Germinal center (tissue), 1 donor: Measurements from ENCODE around the gene ARPP21.

Source experiments
- DNase-seq: peaks from one replicate; pipeline ENCODE4 v3.0.0; 2012; ENCODE audit warnings: mixed read lengths, low spot score

ARPP21 gene

DNA sequence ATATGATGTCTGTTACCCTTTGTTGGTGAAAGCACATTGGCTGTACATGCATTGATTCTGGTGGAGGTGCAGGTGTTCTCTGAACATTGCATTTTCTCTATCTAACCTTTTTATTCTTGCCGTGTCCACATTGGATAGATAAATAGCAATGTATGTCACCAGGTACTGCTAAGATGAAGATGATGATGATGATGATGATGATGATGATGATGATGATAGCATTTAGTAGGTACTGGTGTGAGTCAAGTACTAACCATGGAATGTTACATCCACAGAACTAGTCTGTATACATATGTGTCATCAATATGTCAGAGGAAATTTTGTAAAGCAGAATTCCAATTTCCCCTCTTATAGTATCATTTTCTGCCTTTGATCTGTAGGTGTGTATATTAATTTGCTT is 36.3 kb downstream of the ARPP21 start:
- no peak for DNase-seq

DNA sequence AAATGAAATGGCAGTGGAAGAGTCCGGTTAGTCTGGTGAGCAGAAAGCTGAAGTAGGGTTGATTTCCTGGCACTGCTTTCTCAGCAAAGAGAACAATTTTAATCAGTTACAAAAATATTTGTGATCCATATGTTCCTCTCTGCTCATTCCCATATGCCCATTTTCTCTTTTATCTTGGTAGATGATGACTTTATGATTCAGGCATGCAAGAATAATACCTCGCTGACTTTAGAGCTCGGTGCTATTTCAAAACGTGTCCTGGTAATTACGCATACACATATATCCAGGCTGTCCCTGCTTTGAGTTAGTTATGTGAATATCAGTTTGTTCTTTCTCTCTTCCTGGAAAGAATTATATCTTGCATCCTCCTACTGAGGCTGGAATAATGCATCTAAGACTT is 38.5 kb downstream of the ARPP21 start:
- DNase-seq = no peak

DNA sequence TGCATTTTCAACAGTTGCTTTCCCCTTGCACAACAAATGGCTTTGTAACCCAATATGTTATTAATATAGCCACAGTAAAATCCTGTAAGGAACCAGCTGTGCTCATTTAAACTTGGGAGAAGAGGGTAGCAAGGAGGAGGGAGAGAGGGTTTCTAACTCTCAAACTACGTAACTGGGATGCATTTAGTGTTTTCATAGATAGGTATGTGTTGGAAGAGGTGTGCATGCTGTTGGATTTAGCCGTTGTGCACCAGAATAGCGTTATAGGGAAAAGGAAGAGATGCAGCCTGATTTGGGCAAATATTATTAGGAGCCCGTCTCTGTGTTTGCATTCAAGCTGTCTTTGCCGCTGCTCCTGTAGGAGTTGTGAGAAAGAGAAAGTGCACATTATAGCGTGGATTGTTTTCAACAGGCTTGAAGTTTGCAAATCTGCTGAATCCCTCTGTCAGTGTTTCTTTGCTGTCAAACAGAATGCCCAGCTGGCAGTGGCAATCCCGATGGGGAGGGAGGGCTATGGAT is 39.4 kb downstream of the ARPP21 start:
- DNase-seq = no peak

DNA sequence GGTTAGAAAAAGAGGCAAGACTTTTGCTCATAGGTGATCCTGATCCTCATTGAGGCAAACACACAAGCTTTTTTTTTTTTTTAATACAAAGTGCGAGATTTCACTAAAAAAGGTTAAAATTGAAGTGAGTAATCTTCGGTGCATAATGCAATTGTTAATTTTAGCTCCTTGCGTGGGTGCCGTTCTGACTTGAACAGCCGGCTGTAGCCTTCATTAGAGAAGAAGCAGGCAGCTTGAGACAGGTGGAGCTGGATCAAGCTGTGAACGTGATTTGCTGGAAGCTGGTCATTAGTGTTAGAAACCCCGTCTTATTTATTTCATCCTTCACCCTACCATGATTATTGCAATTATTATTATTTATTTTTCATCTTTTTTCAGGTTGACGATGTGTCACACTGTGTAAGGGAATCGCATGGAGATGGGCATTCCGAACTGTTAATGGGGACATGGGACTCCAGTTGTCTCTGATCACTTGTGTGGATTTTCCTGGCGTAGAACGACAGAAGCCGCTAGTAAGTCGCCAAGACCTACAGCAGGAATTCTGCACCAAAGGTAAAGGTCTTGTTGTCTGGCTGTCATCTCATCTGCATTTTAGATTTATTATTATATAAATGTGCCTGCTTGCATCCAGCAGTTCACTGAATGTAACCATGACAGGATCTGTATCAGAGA is 40.2 kb downstream of the ARPP21 start:
- no peak for DNase-seq

DNA sequence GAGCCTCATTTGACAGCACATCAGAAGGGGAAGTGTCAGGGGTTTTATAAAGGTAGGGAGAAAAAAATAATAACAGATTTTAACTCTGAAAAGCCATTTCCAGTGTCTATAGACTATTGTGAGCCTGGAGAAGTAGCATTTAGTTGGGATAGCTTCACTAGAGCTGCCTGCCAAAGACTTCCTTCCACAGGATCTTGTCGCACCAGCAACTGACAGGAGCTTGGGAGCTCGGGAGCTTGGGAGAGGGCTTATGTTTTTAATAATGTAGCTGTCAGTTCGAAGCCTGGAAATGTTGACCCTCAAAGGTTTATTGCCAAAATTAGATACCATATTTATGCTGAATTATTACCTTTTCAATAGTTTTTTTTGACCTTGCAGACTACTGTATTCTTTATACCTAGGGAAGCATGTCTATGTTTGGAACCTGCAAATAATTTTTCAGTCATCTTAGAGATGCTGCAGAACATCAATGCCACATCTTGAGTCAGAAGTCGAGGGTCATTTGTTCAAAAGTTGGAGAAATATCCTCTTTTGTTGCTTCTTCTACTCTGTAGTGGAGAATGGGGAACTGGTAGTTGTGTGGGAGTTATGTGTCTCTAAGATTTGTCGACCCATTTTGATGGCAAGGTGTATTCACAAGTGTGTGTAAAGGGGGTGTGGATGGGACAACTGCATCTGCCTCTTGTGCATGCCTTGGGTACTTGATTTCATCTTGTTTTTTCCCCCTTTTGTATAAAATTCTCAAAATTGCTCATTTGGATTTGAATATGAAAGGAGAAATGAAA is 41.7 kb downstream of the ARPP21 start:
- DNase-seq = no peak

DNA sequence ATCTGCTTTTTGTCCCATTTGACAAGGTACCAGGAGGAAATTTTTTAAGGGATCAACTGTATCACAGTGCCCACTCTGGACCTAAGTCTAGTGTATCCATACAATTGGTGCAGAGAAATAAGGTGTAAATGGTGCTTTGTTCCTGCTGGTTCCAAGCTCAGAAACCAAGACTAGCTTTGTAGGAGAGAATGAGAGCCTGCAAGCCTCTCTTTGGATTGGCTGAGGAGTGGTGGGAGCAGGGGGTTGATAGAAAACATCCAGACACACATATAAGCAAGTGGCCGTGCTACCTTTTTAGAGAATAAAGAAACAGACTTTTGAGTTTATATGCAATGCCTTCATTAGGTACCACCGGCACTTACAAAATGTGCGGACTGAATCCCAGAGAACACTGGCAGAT is 45.8 kb downstream of the ARPP21 start:
- no peak for DNase-seq

DNA sequence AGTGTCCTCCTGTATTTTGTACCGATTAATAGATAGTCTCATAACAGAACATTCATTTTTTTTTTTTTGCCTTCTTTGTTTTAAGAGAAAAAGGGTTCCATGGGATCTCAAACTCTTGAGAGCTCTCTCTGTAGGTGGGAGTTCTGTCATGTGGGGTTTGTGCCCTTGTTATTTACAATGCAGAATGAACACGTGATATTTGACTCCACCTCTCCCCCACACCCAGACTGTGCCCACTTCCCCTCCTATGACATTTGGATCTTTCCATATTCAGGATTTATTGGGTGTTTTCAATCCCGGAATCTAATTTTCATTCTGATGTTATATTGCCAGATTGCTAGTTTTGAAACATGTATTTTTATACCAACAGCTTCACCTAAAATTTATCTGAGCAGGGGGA is 49.5 kb downstream of the ARPP21 start:
- no peak for DNase-seq

DNA sequence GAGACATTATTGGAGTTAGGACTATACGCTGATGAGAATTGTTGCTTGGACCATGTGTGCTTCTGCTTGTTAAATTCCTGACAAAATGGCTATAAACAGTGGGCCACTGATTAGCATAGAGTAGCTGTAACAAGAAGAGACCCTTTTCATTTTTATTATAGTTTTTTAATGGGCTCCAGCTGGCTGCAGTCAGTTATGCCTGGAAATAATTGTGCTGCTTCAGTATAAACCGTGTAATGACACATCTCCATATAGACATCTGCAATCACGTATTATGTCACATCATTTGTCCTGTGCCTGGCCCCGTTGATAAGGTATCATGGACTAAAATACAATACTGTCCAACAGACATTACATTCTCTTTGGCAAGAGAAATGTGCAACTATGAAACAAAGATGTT is 50.9 kb downstream of the ARPP21 start:
- DNase-seq = no peak

DNA sequence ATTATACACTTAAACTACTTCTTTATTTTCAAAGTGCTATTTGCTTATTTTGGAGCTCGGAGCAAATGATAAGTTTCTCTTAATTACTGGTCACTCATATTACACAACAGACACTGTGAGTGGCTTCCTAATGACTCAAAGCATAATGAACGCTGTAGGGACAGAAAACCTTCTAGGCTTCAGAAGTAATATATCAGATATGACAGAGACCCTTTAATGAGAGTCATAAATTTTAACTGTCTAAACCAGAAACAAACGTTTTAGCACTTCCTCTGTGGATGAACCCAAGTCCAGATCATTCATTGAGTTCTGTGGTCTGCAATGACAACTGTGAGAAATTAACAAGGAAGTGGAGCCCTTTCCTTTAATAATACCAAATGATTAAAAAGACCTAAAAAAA is 66.6 kb downstream of the ARPP21 start:
- no peak for DNase-seq

DNA sequence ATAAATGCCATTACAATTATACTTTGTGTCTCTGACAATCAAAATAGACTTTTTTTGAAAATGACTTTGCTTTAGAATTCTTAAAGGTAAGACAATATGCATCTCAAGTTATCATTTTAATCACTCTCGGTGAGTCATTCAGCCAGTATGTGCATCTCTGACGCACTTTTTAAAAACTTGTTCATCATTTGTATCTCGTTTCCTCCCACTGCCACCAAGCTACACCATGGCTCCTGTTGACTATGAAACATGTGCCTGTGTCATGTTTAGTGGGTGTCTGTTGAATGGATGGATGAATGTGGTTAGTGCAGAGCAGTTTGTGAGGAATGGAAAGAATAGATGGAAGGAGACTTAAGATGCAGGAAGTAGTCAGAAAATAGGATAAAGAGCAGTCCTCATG is 68.6 kb downstream of the ARPP21 start:
- DNase-seq = no peak

DNA sequence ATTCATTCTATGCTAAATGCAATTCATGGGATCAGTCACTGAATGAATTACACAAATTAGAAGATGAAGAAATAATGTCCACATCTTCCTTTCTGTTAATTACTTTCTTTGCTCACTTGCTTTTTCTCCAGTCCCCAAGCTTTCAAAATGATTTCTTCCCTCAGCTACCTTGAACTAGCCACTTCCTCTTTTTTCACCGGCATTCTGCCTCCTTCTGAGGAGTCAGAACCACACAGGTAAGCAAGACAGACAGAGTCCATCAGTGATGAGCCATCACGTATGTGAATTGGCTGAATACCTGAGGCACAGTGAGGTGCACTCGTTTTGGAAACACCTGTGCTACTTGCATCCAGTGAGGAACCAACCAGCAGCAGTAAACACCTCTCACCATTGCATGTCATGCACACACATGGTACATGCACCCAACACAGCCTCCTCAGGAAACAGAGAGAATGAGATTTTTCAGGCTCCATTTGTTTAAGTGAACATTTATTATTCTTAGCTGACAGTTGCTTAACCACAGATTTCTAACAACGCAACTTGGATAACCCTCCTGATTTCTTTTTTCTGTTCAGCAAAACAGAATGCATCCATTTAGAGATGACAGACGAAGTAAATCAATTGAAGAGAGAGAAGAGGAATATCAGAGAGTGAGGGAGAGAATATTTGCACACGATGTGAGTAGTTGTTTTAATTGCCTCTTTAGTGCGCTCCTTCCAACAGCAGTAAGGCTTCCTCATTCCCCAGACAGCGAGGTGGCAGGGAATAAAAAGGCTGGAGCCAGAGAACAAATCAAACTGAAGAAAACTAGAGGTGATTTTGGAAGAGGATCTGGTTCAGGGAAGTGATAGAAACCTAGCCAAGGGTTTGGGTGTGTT is 69.3 kb downstream of the ARPP21 start:
- DNase-seq = no peak

DNA sequence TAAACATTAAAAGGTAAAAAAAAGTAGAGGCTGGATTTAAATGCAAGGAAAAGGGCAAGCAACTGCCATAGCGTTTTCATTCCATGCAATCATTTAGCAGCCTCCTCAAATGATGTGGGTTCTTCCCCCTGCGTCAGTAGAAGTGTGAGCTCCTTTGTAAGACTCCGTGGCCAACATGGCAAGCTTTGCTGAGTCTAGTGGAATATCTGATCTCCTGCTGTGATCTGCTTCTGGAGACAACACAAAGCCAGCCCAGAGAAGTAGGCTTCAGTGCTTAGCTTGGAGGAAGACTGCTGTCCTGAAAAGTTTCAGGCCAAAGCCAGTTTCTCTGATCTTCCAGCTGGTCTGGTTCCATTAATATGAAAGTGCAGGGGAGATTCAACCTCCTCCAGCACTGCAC is 70.4 kb downstream of the ARPP21 start:
- DNase-seq = no peak

DNA sequence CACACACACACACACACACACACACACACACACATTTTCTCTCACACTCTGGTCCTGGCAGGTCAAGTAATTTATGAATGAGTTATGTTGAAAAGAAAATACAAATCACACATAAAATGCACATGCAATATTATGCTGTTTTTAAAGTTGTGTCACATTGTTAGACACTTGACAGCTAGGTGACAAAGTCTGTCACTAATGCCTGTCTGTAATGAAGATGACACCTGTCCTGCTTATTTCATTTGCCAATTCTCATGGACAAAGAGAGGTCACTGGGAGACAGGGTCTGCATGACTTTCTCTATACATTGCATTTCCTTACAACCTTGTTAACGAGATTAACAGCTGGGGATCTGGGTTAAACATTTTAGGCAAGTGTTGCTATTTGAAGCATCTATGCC is 71.2 kb downstream of the ARPP21 start:
- no peak for DNase-seq

DNA sequence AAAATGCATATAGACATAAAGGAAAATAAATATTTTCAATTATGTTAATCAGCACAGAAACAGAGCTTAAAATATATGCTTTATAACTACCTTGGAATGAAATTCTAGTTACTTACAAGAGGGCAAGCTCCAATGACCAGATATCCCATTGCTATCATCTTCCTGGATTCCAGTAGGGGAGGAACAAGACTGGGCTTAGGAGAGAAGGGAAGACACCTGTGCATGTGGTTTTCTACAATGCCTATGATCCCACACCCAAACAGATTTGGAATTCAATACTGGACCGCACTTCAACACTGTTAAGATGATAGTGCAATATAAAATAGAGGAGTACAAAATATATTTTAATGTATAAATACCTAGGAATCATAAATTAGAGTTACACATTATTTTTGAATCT is 79.6 kb downstream of the ARPP21 start:
- DNase-seq = no peak

DNA sequence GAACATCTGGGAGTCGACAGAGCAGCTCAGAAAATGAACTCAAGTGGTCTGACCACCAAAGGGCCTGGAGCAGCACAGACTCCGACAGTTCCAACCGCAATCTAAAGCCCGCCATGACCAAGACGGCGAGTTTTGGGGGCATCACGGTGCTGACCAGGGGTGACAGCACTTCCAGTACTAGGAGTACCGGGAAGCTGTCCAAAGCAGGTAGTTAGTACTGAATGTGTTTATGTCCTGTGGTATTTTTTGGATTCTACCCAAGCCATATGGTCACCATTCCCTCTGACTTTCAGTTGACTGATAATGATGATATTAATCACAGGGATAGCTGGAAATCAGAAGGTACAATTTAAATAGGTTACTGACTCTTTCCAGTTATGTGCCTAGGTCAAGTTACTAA is 82.3 kb downstream of the ARPP21 start:
- no peak for DNase-seq

DNA sequence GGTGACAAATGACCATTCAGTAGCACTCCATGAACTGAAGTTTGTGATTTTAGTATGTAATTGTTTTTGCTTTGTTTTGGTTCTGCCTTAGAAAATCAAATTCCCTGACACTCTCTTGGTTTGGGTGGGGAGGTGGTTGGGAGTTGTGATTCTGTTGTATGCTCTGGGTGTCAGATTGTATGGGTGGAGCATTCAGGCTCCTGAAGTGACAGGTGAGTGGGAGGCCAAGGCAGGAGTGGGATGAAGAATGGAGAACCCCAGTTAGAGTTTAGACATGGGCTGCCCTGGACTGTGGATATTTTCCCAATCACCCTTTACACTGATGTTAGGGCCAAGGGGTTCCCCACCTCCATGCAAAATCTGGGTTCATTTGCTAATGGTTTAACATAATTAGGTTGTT is 83.6 kb downstream of the ARPP21 start:
- no peak for DNase-seq

DNA sequence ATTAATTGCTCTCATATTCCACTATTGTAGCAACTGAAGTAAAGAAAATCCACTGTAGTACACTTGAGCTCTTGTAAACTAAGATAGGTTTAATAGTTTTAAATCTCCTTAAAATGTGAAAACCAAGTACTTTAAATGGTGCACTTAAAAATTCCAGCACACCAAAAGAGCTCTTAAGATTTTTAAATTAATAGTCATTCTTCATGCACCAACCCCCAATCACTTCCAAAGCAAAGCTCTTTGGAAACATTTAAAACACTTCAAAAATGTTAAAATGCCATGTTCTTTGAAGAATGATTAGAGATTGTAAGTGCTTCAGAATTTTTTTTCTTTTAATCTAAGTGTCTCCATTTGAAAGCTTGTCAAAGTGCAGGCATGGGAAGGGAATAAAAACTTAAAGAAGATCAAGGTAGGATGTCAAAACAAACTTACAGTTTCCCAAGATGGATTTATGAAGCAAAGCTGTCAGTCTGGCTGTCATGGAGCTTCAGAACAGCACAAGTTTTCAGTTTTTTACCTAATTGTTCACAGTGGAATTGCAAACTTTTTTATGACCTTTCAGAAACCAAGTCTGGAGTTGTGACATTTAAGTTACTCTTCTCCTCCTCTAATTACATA is 84.3 kb downstream of the ARPP21 start:
- DNase-seq = no peak

DNA sequence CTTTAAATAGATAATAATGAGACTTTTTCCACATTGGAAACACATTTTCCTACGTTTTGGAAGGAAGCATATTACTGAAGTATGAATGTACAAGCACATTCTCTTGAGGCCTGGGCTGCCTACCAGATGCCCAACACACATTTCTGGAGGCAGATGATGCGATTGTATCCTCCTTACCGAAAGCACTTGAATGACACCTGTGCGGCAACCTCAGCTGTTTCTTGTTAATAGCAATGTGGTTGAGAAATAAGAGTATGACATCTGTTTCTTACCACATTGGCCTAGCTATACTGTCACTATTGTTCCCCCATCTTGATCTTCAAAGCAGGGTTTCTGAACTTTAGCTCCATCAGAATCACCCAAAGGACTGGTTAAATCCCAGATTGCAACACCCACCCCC is 84.8 kb downstream of the ARPP21 start:
- DNase-seq = no peak

DNA sequence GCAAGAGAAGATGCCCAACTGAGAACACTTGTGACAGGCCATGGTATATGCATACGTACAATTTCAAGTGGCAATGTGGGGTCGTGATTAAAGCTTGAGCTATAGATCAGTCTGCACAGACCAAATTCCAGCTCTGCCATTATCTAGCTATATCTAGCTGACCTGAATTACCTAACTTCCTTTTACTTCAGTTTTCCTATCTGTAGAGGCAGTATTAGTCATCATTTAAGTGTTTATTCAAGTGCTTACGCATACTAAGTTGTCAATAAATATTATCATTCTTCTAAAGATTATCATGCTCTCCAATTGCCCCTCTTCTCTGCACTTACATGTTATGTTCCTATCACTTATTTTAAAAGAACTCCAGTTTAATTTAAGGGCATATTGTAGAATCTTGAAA is 87.9 kb downstream of the ARPP21 start:
- DNase-seq = no peak

DNA sequence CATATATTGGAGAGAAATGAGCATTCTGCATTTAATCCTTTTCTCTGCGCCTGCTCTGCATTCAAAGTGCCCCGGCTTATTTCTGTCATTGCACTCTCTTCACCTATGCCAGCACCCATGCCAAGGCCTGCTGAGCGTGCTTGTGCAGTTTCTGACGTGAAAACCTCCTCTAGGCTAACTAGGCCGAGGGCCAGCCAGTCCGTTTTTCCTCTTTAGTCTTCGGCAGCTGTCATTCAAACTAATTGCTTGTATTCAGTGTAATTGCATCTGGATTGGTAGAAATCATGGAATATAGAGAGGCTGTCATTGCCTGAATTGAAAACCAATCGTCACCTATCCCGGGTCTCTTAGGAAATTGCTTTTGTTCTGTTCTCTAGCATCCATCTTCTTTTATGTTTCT is 94.0 kb downstream of the ARPP21 start:
- no peak for DNase-seq

DNA sequence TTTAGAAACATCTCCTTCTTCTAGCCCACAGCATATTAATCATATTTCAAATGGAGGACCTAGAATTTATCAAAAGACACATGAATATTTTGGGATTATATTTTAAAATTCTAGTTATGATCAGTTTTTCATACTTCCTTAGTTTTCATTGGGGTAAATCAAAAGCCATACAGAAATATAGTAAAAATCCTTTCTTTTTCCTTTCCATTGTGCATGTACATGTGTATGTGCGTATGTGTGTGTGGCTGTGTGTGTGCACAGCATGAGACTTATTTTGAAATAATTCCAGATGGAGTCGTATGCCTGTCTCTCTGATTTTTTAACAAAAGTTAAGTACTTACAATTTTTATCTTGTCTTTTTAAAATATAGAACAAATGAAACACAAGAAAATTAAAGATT is 94.5 kb downstream of the ARPP21 start:
- no peak for DNase-seq

DNA sequence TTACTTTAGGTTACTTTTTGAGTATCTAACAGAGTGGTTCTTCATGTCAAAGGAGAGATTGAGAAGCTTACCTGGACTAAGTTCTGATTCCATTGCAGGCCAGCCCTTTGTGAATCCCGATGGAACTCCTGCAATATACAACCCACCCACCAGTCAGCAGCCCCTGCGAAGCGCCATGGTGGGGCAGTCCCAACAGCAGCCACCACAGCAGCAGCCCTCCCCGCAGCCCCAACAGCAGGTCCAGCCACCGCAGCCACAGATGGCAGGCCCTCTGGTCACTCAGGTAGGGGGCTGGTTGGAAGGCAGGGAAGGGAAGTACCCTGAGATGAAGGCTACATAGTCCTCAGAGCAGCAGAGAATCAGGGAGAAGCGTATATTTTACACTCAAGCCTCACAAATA is 97.8 kb downstream of the ARPP21 start:
- no peak for DNase-seq
